Fibroblast of lung (primary cell): Measurements from ENCODE around the gene BMPR1A. TPM values are rescaled to one million over a fixed set of nuclear protein-coding genes. Genes with fewer than 3 reads are reported as not detected.

ENCODE experiments used
- DNase-seq, 2 donors: peaks; one replicate each; pipeline versions ENCODE4 v3.0.0 to v3.0.0-alpha.2; 2010; ENCODE audit warnings: low read depth in 2 of 2
- H2AFZ ChIP-seq: 2 replicates; pipeline ENCODE4 v1.5.1; 2012; ENCODE audit warnings: low read length, control low read depth, inconsistent platforms
- H3K27ac ChIP-seq: 2 replicates; pipeline ENCODE4 v1.5.1; 2011; ENCODE audit warnings: low read length, control low read depth; ENCODE audit not compliant: insufficient read depth
- H3K27me3 ChIP-seq: 2 replicates; pipeline ENCODE4 v1.5.1; 2011; ENCODE audit warnings: mild to moderate bottlenecking, low read length; ENCODE audit not compliant: control insufficient read depth, insufficient read depth
- H3K36me3 ChIP-seq: 2 replicates; pipeline ENCODE4 v1.5.1; 2011; ENCODE audit warnings: low read length; ENCODE audit not compliant: control insufficient read depth, insufficient read depth
- H3K4me1 ChIP-seq: 2 replicates; pipeline ENCODE4 v1.5.1; 2011; ENCODE audit warnings: low read length; ENCODE audit not compliant: control insufficient read depth, insufficient read depth; ENCODE audit errors: extremely low read depth
- H3K4me2 ChIP-seq: 2 replicates; pipeline ENCODE4 v1.5.1; 2011; ENCODE audit warnings: low read length, control low read depth; ENCODE audit not compliant: insufficient read depth; ENCODE audit errors: extremely low read depth
- H3K4me3 ChIP-seq, 4 experiments: fragments of 200-600 bp in 1 of 4; sonication (generic) in 1 of 4; replicated peaks in 1 of 4; 2 replicates each; pipeline ENCODE4 v1.5.1; 2011 to 2016; ENCODE audit warnings: low read length in 4 of 4, low read depth in 3 of 4, mild to moderate bottlenecking in 3 of 4, control low read depth in 2 of 4, inconsistent platforms in 1 of 4, mixed read lengths in 1 of 4; ENCODE audit not compliant: insufficient read depth in 1 of 4; ENCODE audit errors: control extremely low read depth in 1 of 4
- H3K79me2 ChIP-seq: 2 replicates; pipeline ENCODE4 v1.5.1; 2012; ENCODE audit warnings: mild to moderate bottlenecking, low read length, inconsistent platforms; ENCODE audit not compliant: control insufficient read depth, insufficient read depth
- H3K9ac ChIP-seq: 2 replicates; pipeline ENCODE4 v1.5.1; 2011; ENCODE audit warnings: mild to moderate bottlenecking, low read length, control low read depth; ENCODE audit not compliant: insufficient read depth
- H3K9me3 ChIP-seq: 2 replicates; pipeline ENCODE4 v1.5.1; 2012; ENCODE audit warnings: low read depth, low read length; ENCODE audit not compliant: control insufficient read depth, insufficient read depth
- H4K20me1 ChIP-seq: 2 replicates; pipeline ENCODE4 v1.5.1; 2011; ENCODE audit warnings: low read length; ENCODE audit not compliant: control insufficient read depth, insufficient read depth; ENCODE audit errors: extremely low read depth
- EZH2 ChIP-seq: IDR thresholded peaks from 2 replicates; pipeline ENCODE4 v1.5.1; 2012; ENCODE audit warnings: low read length, control low read depth, mild to moderate bottlenecking; ENCODE audit errors: missing control alignments
- polyA plus RNA-seq, 2 donors: library from polyadenylated mRNA; depleted of rRNA in 1 of 2; stranded (reverse) in 1 of 2; unstranded in 1 of 2; fragments of >200 nt; gene quantifications; 2 replicates each; pipeline ENCODE4 v1.2.1, GENCODE V29; 2011 to 2012; ENCODE audit warnings: missing spikeins in 1 of 2
- total RNA-seq: library from RNA; depleted of rRNA; stranded (reverse); fragments of >200 nt; gene quantifications from 2 replicates; pipeline ENCODE4 v1.2.1, GENCODE V29; 2014
- TF ChIP-seq, protein P1 (sequence below), 2 donors: IDR thresholded peaks in 1 of 2; conservative IDR thresholded peaks in 1 of 2; 1 replicate in 1 of 2; 2 replicates in 1 of 2; pipeline ENCODE4 v1.5.1; 2011 to 2012; ENCODE audit warnings: low read length in 2 of 2, control low read depth in 1 of 2, inconsistent platforms in 1 of 2, low read depth in 1 of 2, mild to moderate bottlenecking in 1 of 2

BMPR1A gene
- total and polyA plus RNA-seq, 2 donors (not counting 1 experiment from before 2014, with no cell fraction given), result 52.8 to 61.8 TPM

- Histone ChIP-seq H3K4me2 (no peak overlapping the region), H3K9me3 (no peaks in the 10 kb centered on the region), H3K36me3 (no peaks in the 10 kb centered on the region), H3K4me3 (no peak overlapping the region), H2AFZ (no peak overlapping the region), H4K20me1 (no peaks in the 10 kb centered on the region), H3K9ac (no peak overlapping the region), H3K27me3 (no peaks in the 10 kb centered on the region), H3K27ac (no peak overlapping the region), H3K4me1 (peaks cover 8% of the 10 kb centered on the region), H3K79me2 (peaks cover 68% of the 10 kb centered on the region)
- peak in 1 of 2 donors; percentile 38 for DNase-seq
- TF ChIP-seq, protein P1, sequence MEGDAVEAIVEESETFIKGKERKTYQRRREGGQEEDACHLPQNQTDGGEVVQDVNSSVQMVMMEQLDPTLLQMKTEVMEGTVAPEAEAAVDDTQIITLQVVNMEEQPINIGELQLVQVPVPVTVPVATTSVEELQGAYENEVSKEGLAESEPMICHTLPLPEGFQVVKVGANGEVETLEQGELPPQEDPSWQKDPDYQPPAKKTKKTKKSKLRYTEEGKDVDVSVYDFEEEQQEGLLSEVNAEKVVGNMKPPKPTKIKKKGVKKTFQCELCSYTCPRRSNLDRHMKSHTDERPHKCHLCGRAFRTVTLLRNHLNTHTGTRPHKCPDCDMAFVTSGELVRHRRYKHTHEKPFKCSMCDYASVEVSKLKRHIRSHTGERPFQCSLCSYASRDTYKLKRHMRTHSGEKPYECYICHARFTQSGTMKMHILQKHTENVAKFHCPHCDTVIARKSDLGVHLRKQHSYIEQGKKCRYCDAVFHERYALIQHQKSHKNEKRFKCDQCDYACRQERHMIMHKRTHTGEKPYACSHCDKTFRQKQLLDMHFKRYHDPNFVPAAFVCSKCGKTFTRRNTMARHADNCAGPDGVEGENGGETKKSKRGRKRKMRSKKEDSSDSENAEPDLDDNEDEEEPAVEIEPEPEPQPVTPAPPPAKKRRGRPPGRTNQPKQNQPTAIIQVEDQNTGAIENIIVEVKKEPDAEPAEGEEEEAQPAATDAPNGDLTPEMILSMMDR (conservative IDR thresholded peaks at IDR 0.05 in 1 of 2, IDR thresholded peaks at IDR 0.05 in 1 of 2; ENCODE audit: low read depth in 1 of 2, low read length in 2 of 2), result no peak
- no peak for TF ChIP-seq EZH2
Measured at GRCh38 chr10:86782701-86783418, 26.4 kb downstream of the BMPR1A start.

DNA sequence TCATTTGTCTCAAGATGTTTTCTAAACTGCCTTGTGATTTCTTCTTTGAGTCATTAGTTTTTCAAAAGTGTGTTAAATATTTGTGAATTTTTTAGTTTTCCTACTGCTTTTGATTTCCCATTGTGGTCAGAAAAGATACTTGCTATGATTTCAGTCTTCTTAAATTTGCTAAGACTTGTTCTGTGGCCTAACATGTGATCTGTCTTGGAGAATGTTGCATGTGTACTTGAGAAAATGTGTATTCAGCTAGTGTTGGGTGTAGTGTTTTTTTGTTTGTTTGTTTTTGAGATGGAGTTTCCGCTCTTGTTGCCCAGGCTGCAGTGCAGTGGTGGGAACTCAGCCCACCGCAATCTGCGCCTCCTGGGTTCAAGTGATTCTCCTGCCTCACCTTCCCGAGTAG lies 28.6 kb downstream of the BMPR1A start:
- no peak overlapping the region for H2AFZ ChIP-seq
- H3K27me3 ChIP-seq, result no peaks in the 10 kb centered on the region
- H3K79me2 ChIP-seq, result peaks cover 63% of the 10 kb centered on the region
- peaks cover 8% of the 10 kb centered on the region for H3K4me1 ChIP-seq
- no peak overlapping the region for H3K4me2 ChIP-seq
- no peak overlapping the region for H3K4me3 ChIP-seq
- no peaks in the 10 kb centered on the region for H4K20me1 ChIP-seq
- H3K9ac ChIP-seq, result no peak overlapping the region
- TF ChIP-seq, protein P1 (conservative IDR thresholded peaks at IDR 0.05 in 1 of 2, IDR thresholded peaks at IDR 0.05 in 1 of 2; ENCODE audit: low read depth in 1 of 2, low read length in 2 of 2), result no peak
- TF ChIP-seq EZH2, result no peak
- H3K36me3 ChIP-seq, result no peaks in the 10 kb centered on the region
- no peak overlapping the region for H3K27ac ChIP-seq
- no peaks in the 10 kb centered on the region for H3K9me3 ChIP-seq
- DNase-seq, result no peak

DNA sequence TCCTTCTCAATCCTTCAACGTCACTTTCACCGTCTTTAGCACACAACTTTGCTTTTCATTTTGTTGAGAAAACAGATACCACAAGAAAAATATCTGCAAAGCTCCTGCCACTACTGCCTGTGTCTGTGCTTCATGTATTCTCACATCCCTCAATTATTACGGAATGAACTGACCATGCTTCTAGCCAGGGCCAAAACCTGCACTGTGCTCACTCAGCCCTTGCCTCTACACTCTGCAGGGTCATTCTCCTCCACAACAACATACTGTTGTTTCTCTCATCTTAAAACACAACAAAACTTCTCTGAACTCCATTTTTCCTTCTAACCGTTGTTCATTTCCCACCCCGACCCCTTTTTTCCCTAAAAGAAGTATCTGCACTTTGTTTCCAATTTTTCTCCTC lies 29.5 kb downstream of the BMPR1A start:
- H3K4me3 ChIP-seq, result no peak overlapping the region
- H3K9ac ChIP-seq, result no peak overlapping the region
- H3K4me1 ChIP-seq, result peaks cover 8% of the 10 kb centered on the region
- no peaks in the 10 kb centered on the region for H3K36me3 ChIP-seq
- H2AFZ ChIP-seq, result no peak overlapping the region
- no peaks in the 10 kb centered on the region for H3K9me3 ChIP-seq
- no peak for TF ChIP-seq EZH2
- TF ChIP-seq, protein P1 (conservative IDR thresholded peaks at IDR 0.05 in 1 of 2, IDR thresholded peaks at IDR 0.05 in 1 of 2; ENCODE audit: low read depth in 1 of 2, low read length in 2 of 2), result no peak
- no peak for DNase-seq
- H3K4me2 ChIP-seq, result no peak overlapping the region
- H4K20me1 ChIP-seq, result no peaks in the 10 kb centered on the region
- no peak overlapping the region for H3K27ac ChIP-seq
- peaks cover 58% of the 10 kb centered on the region for H3K79me2 ChIP-seq
- H3K27me3 ChIP-seq, result no peaks in the 10 kb centered on the region
